GM12891 (cell line): Measurements from ENCODE around the gene CDK5RAP2.

Source experiments
- POLR2A ChIP-seq: IDR thresholded peaks from 2 replicates; pipeline ENCODE4 v1.6.1; 2011; ENCODE audit warnings: low read depth, low read length, control low read depth
- POLR2AphosphoS5 ChIP-seq: IDR thresholded peaks from 2 replicates; pipeline ENCODE4 v1.6.1; 2011; ENCODE audit warnings: low read depth, low read length, control low read depth
- TAF1 ChIP-seq: IDR thresholded peaks from 2 replicates; pipeline ENCODE4 v1.6.1; 2011; ENCODE audit warnings: low read depth, low read length, control low read depth

DNA sequence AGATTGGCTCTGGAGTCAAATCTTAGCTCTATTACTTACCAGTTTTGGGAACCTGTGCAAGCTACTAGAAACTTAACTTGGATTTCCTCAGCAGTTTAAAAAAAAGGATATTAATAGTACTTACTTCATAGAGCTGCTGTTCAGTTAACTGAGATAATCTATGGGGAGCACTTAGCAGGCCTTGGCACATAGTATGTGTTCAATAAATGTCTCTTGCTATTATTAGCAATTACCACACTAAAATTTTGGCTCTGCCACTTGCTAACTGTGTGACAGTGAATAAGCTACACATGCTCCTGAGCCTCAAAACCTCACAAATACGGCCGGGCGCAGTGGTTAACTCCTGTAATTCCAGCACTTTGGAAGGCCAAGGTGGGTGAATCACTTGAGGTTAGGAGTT is 55.9 kb downstream of the CDK5RAP2 start:
- TF ChIP-seq POLR2A (no peak), POLR2AphosphoS5 (no peak), TAF1 (no peak)
